Fibroblast of lung (primary cell): ENCODE results near the gene POLN. TPM values are rescaled to one million over a fixed set of nuclear protein-coding genes. Genes with fewer than 3 reads are reported as not detected.

ENCODE experiments used
- DNase-seq, 2 donors: peaks; one replicate each; pipeline versions ENCODE4 v3.0.0 to v3.0.0-alpha.2; 2010; ENCODE audit warnings: low read depth in 2 of 2
- H2AFZ ChIP-seq: 2 replicates; pipeline ENCODE4 v1.5.1; 2012; ENCODE audit warnings: low read length, control low read depth, inconsistent platforms
- H3K27ac ChIP-seq: 2 replicates; pipeline ENCODE4 v1.5.1; 2011; ENCODE audit warnings: low read length, control low read depth; ENCODE audit not compliant: insufficient read depth
- H3K27me3 ChIP-seq: 2 replicates; pipeline ENCODE4 v1.5.1; 2011; ENCODE audit warnings: mild to moderate bottlenecking, low read length; ENCODE audit not compliant: control insufficient read depth, insufficient read depth
- H3K36me3 ChIP-seq: 2 replicates; pipeline ENCODE4 v1.5.1; 2011; ENCODE audit warnings: low read length; ENCODE audit not compliant: control insufficient read depth, insufficient read depth
- H3K4me1 ChIP-seq: 2 replicates; pipeline ENCODE4 v1.5.1; 2011; ENCODE audit warnings: low read length; ENCODE audit not compliant: control insufficient read depth, insufficient read depth; ENCODE audit errors: extremely low read depth
- H3K4me2 ChIP-seq: 2 replicates; pipeline ENCODE4 v1.5.1; 2011; ENCODE audit warnings: low read length, control low read depth; ENCODE audit not compliant: insufficient read depth; ENCODE audit errors: extremely low read depth
- H3K4me3 ChIP-seq, 4 experiments: fragments of 200-600 bp in 1 of 4; sonication (generic) in 1 of 4; replicated peaks in 1 of 4; 2 replicates each; pipeline ENCODE4 v1.5.1; 2011 to 2016; ENCODE audit warnings: low read length in 4 of 4, low read depth in 3 of 4, mild to moderate bottlenecking in 3 of 4, control low read depth in 2 of 4, inconsistent platforms in 1 of 4, mixed read lengths in 1 of 4; ENCODE audit not compliant: insufficient read depth in 1 of 4; ENCODE audit errors: control extremely low read depth in 1 of 4
- H3K79me2 ChIP-seq: 2 replicates; pipeline ENCODE4 v1.5.1; 2012; ENCODE audit warnings: mild to moderate bottlenecking, low read length, inconsistent platforms; ENCODE audit not compliant: control insufficient read depth, insufficient read depth
- H3K9ac ChIP-seq: 2 replicates; pipeline ENCODE4 v1.5.1; 2011; ENCODE audit warnings: mild to moderate bottlenecking, low read length, control low read depth; ENCODE audit not compliant: insufficient read depth
- H3K9me3 ChIP-seq: 2 replicates; pipeline ENCODE4 v1.5.1; 2012; ENCODE audit warnings: low read depth, low read length; ENCODE audit not compliant: control insufficient read depth, insufficient read depth
- H4K20me1 ChIP-seq: 2 replicates; pipeline ENCODE4 v1.5.1; 2011; ENCODE audit warnings: low read length; ENCODE audit not compliant: control insufficient read depth, insufficient read depth; ENCODE audit errors: extremely low read depth
- EZH2 ChIP-seq: IDR thresholded peaks from 2 replicates; pipeline ENCODE4 v1.5.1; 2012; ENCODE audit warnings: low read length, control low read depth, mild to moderate bottlenecking; ENCODE audit errors: missing control alignments
- polyA plus RNA-seq, 2 donors: library from polyadenylated mRNA; depleted of rRNA in 1 of 2; stranded (reverse) in 1 of 2; unstranded in 1 of 2; fragments of >200 nt; gene quantifications; 2 replicates each; pipeline ENCODE4 v1.2.1, GENCODE V29; 2011 to 2012; ENCODE audit warnings: missing spikeins in 1 of 2
- total RNA-seq: library from RNA; depleted of rRNA; stranded (reverse); fragments of >200 nt; gene quantifications from 2 replicates; pipeline ENCODE4 v1.2.1, GENCODE V29; 2014
- TF ChIP-seq, protein P1 (sequence below), 2 donors: IDR thresholded peaks in 1 of 2; conservative IDR thresholded peaks in 1 of 2; 1 replicate in 1 of 2; 2 replicates in 1 of 2; pipeline ENCODE4 v1.5.1; 2011 to 2012; ENCODE audit warnings: low read length in 2 of 2, control low read depth in 1 of 2, inconsistent platforms in 1 of 2, low read depth in 1 of 2, mild to moderate bottlenecking in 1 of 2

POLN gene
- total and polyA plus RNA-seq, 2 donors (not counting 1 experiment from before 2014, with no cell fraction given): 0.58 to 5.6 TPM

DNA sequence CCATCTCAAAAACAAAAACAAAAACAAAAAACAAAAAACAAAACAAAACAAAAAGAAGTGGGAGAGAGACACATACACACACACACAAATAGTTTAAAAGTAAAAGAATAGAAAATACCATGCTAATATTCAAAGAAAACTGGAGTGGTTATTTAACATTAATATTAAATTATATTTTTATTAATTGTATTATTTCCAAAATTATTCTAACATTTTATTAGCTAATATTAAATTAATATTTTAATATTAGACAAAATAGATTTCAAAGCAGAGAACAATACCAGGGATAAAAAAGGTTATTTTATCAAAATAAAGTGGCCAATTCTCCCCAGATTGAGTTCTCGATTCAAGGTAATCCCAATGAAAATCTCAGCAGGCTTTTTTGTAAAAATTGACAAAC, 91.8 kb downstream of the POLN start:
- Histone ChIP-seq H2AFZ (no peak overlapping the region), H3K9ac (no peak overlapping the region), H3K79me2 (no peaks in the 10 kb centered on the region), H3K27ac (no peak overlapping the region), H3K27me3 (no peaks in the 10 kb centered on the region), H3K4me1 (no peaks in the 10 kb centered on the region), H3K36me3 (no peaks in the 10 kb centered on the region), H3K4me3 (no peak overlapping the region), H3K9me3 (no peaks in the 10 kb centered on the region), H3K4me2 (no peak overlapping the region), H4K20me1 (no peaks in the 10 kb centered on the region)
- no peak for TF ChIP-seq EZH2
- TF ChIP-seq, protein P1, sequence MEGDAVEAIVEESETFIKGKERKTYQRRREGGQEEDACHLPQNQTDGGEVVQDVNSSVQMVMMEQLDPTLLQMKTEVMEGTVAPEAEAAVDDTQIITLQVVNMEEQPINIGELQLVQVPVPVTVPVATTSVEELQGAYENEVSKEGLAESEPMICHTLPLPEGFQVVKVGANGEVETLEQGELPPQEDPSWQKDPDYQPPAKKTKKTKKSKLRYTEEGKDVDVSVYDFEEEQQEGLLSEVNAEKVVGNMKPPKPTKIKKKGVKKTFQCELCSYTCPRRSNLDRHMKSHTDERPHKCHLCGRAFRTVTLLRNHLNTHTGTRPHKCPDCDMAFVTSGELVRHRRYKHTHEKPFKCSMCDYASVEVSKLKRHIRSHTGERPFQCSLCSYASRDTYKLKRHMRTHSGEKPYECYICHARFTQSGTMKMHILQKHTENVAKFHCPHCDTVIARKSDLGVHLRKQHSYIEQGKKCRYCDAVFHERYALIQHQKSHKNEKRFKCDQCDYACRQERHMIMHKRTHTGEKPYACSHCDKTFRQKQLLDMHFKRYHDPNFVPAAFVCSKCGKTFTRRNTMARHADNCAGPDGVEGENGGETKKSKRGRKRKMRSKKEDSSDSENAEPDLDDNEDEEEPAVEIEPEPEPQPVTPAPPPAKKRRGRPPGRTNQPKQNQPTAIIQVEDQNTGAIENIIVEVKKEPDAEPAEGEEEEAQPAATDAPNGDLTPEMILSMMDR (conservative IDR thresholded peaks at IDR 0.05 in 1 of 2, IDR thresholded peaks at IDR 0.05 in 1 of 2; ENCODE audit: low read depth in 1 of 2, low read length in 2 of 2): no peak
- DNase-seq: no peak

DNA sequence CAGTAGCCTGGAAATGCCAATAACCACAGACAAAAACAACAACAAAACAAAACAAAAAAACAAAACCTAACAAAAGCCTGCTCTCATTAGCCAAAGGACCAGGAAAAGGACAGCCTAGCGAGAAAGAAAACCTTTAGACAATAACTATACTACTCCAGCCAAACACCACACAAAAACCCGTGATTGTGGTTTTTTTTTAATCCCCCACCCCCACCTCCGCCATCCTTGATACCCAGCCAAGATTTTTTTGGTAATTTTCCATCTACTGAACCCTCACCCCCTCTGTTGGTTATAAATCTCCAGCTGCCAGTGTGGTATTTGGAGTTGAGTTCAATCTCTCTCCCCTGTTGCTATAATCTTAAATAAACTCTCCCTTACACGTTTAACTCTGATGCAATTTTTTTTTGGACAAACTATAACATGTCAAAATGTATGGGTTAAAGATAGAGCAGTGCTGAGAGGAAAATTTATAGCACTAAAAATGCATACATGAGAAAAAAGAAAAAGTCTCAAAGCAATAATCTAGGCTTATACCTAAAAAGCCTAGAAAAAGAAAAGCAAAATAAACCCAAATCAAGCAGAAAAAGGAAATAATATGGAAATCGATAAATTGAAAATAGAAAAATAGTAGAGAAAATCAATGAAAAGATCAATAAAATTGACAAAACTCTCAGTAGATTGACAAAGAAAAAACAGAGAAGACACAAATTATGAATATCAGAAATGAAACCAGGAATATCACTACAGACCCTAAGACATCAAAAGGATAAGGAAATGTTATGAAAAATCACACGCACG, 99.1 kb downstream of the POLN start:
- no peaks in the 10 kb centered on the region for H4K20me1 ChIP-seq
- no peaks in the 10 kb centered on the region for H3K4me1 ChIP-seq
- H3K4me2 ChIP-seq: no peak overlapping the region
- H3K9me3 ChIP-seq: no peaks in the 10 kb centered on the region
- TF ChIP-seq, protein P1 (conservative IDR thresholded peaks at IDR 0.05 in 1 of 2, IDR thresholded peaks at IDR 0.05 in 1 of 2; ENCODE audit: low read depth in 1 of 2, low read length in 2 of 2): no peak
- TF ChIP-seq EZH2: no peak
- peak; percentile 41 to 62 for DNase-seq
- H2AFZ ChIP-seq: no peak overlapping the region
- no peaks in the 10 kb centered on the region for H3K79me2 ChIP-seq
- no peaks in the 10 kb centered on the region for H3K27me3 ChIP-seq
- H3K27ac ChIP-seq: no peak overlapping the region
- H3K36me3 ChIP-seq: no peaks in the 10 kb centered on the region
- no peak overlapping the region for H3K9ac ChIP-seq
- H3K4me3 ChIP-seq: no peak overlapping the region

DNA sequence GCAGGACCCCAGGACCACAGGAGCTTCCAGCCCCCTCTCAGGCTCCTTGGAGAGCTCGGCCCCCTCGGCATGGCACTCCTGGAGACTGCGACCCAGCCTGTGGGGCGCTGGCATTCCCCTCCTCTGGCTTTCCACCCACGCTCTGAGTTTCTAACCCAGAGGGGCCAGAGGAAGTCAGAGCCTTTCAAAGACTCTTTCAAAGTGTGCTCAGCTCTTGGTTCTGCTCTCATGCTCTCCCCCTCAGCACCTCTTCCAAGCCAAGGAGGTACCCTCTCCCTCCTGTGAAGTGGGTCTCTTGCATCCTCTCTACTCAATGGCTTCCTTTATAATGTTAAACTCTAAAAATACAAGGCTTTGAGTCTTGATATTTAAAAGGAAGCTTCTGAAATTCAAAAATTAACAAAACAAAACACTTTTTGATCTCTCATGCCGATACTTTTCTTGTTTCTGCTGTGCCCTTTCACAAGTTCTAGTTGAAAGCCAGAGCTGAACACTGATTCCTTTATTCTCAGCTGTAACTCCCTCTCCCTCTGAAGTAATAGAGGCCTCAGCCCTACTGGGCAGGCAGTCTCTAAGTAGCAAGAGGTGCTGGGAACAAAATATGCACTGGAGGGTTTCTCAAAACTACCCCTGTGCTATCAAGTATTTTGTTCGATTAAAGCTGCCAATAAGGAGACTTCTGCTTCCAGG, 100.0 kb downstream of the POLN start:
- peak; percentile 10 to 13 for DNase-seq
- TF ChIP-seq EZH2: no peak
- TF ChIP-seq, protein P1 (conservative IDR thresholded peaks at IDR 0.05 in 1 of 2, IDR thresholded peaks at IDR 0.05 in 1 of 2; ENCODE audit: low read depth in 1 of 2, low read length in 2 of 2): no peak
- Histone ChIP-seq H3K9ac (no peak overlapping the region), H3K4me2 (no peak overlapping the region), H3K27ac (no peak overlapping the region), H4K20me1 (no peaks in the 10 kb centered on the region), H3K36me3 (no peaks in the 10 kb centered on the region), H3K27me3 (no peaks in the 10 kb centered on the region), H3K9me3 (no peaks in the 10 kb centered on the region), H2AFZ (no peak overlapping the region), H3K4me3 (no peak overlapping the region), H3K4me1 (no peaks in the 10 kb centered on the region), H3K79me2 (no peaks in the 10 kb centered on the region)
